ENCODE results near the gene PHLDB3. TPM values are rescaled to one million over a fixed set of nuclear protein-coding genes. Genes with fewer than 3 reads are reported as not detected.
"Not testable (repeated sequence)": the region's sequence is repeated elsewhere in the genome, so short reads cannot be mapped to it uniquely, and the experiment has no call there.

The PHLDB3 gene
- total RNA-seq, 1 experiment from 2014 or later, result 36.7 TPM

DNA sequence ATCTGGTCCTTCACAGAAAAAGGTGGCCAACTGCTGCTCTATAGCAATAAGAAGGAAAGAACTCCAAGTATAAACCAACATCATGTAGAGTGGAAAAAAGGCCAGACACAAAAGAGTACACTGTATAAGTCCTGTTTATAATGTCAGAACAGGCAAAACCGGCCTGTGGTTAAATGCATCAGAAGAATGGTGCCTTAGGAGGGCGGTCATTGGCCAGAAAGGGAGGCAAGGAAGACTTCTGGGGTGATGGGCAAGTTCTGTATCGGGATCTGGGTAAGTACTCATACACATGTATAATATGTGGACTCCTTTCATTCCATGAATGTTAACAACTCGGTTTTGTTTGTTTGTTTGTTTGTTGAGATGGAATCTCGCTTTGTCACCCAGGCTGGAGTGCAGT, 18.4 kb upstream of the PHLDB3 start:
- no peak for DNase-seq
- CTCF ChIA-PET, result interaction anchor here (0.6 kb wide), 1 partner anchor 9 kb away, joined by 10 read pairs; no protein-coding TSS in a partner anchor
- intact Hi-C loops (cut with micrococcal nuclease; ENCODE audit: unreplicated experiment), result no loop called here

GRCh38 chr19:43519436-43520088, 15.0 kb upstream of the PHLDB3 start:
- Histone ChIP-seq H3K36me3 (ENCODE audit: low read depth) (peaks cover 15% of the 10 kb centered on the region; the same call in 1 of the 2 replicates), H3K79me2 (ENCODE audit: low read depth) (peaks cover 40% of the 10 kb centered on the region), H4K20me1 (ENCODE audit: insufficient read depth) (no peaks in the 10 kb centered on the region), H3K9me3 (ENCODE audit: insufficient read depth, low read depth) (no peaks in the 10 kb centered on the region), H3K9me2 (ENCODE audit: insufficient read depth) (no peaks in the 10 kb centered on the region), H3K4me2 (peak overlapping the region; percentile 67), H3K27me3 (ENCODE audit: insufficient read depth, low read depth) (no peaks in the 10 kb centered on the region), H3K4me1 (replicated peaks; ENCODE audit: insufficient read depth) (peaks cover 40% of the 10 kb centered on the region), H2AFZ (no peak overlapping the region), H3K4me3 (no peak overlapping the region), H3K27ac (peak overlapping the region; percentile 95), H3F3A (ENCODE audit: insufficient read depth, low read depth) (peaks cover 50% of the 10 kb centered on the region)
- CTCF ChIA-PET, result interaction anchor here (0.5 to 2.5 kb wide), 15 partner anchors 8 to 94 kb away, joined by 3 to 40 read pairs (median 4); partner anchors contain the start of genes IRGQ, LYPD3, PHLDB3 and ZNF575
- no TSS peak for BruUV-seq (replicated peaks)
- intact Hi-C loops (cut with micrococcal nuclease; ENCODE audit: unreplicated experiment), result loop anchor here (1.0 to 5.0 kb wide), 5 partner anchors 52 to 329 kb away; partner anchors contain the start of gene LYPD3
- TF ChIP-seq EZH2 (IDR thresholded peaks at IDR 0.05; ENCODE audit: low read depth) (no peak), CTCF (conservative IDR thresholded peaks at IDR 0.05) (peak; percentile 94)
- POLR2A ChIA-PET (ENCODE audit: unreplicated experiment), result interaction anchor here (0.5 to 0.6 kb wide), 4 partner anchors 9 to 208 kb away, joined by 6 to 9 read pairs (median 7); no protein-coding TSS in a partner anchor
- peak; percentile 86 to 97 for DNase-seq

More for the DNA sequence above, 18.4 kb upstream of the PHLDB3 start:
- Histone ChIP-seq H3K9me3 (ENCODE audit: insufficient read depth, low read depth) (no peaks in the 10 kb centered on the region), H3K79me2 (ENCODE audit: low read depth) (peaks cover 56% of the 10 kb centered on the region), H3K27ac (0 out of 2 replicates have a peak overlapping the region, but pooled peaks have one; percentile 2), H3K27me3 (ENCODE audit: insufficient read depth, low read depth) (no peaks in the 10 kb centered on the region), H3F3A (ENCODE audit: insufficient read depth, low read depth) (peaks cover 65% of the 10 kb centered on the region), H3K36me3 (ENCODE audit: low read depth) (0 out of 2 replicates have a peak, but pooled peaks cover 7% of the 10 kb centered on the region), H4K20me1 (ENCODE audit: insufficient read depth) (no peaks in the 10 kb centered on the region), H3K4me2 (peak overlapping the region; percentile 19), H3K9me2 (ENCODE audit: insufficient read depth) (no peaks in the 10 kb centered on the region), H2AFZ (no peak overlapping the region), H3K4me1 (replicated peaks; ENCODE audit: insufficient read depth) (peaks cover 49% of the 10 kb centered on the region), H3K4me3 (no peak overlapping the region)
- BruUV-seq (replicated peaks), result no TSS peak
- TF ChIP-seq CTCF (conservative IDR thresholded peaks at IDR 0.05), result no peak
- no peak for TF ChIP-seq EZH2 (IDR thresholded peaks at IDR 0.05; ENCODE audit: low read depth)
- POLR2A ChIA-PET (ENCODE audit: unreplicated experiment), result no interaction called here

- no peaks in the 10 kb centered on the region for H3K9me3 ChIP-seq (ENCODE audit: insufficient read depth, low read depth)
- H3K79me2 ChIP-seq (ENCODE audit: low read depth), result peaks cover 24% of the 10 kb centered on the region
- peaks cover 46% of the 10 kb centered on the region for H3F3A ChIP-seq (ENCODE audit: insufficient read depth, low read depth)
- H4K20me1 ChIP-seq (ENCODE audit: insufficient read depth), result no peaks in the 10 kb centered on the region
- peak overlapping the region; percentile 95 for H3K27ac ChIP-seq
- TF ChIP-seq EZH2 (IDR thresholded peaks at IDR 0.05; ENCODE audit: low read depth) (no peak), CTCF (conservative IDR thresholded peaks at IDR 0.05) (no peak)
- BruUV-seq (replicated peaks), result no TSS peak
- peak in 1 of 2 experiments; percentile 63 for DNase-seq
- intact Hi-C loops (cut with micrococcal nuclease; ENCODE audit: unreplicated experiment), result loop anchor here (2.0 to 5.0 kb wide), 3 partner anchors 51 to 327 kb away; partner anchors contain the start of gene LYPD3
- H3K4me3 ChIP-seq, result no peak overlapping the region
- peaks cover 14% of the 10 kb centered on the region; the same call in 1 of the 2 replicates for H3K36me3 ChIP-seq (ENCODE audit: low read depth)
- H3K4me2 ChIP-seq, result peak overlapping the region; percentile 67
- ChIA-PET POLR2A (ENCODE audit: unreplicated experiment) (interaction anchor here (0.6 to 0.8 kb wide), 6 partner anchors 13 to 150 kb away, joined by 6 to 15 read pairs (median 8); partner anchors contain the start of gene ZNF575), CTCF (interaction anchor here (0.6 to 1.0 kb wide), 4 partner anchors 69 to 224 kb away, joined by 3 to 10 read pairs (median 3); no protein-coding TSS in a partner anchor)
- H3K4me1 ChIP-seq (replicated peaks; ENCODE audit: insufficient read depth), result peaks cover 25% of the 10 kb centered on the region
- no peaks in the 10 kb centered on the region for H3K27me3 ChIP-seq (ENCODE audit: insufficient read depth, low read depth)
- no peaks in the 10 kb centered on the region for H3K9me2 ChIP-seq (ENCODE audit: insufficient read depth)
- peak overlapping the region; percentile 1; the same call in 1 of the 2 replicates for H2AFZ ChIP-seq
Measured at GRCh38 chr19:43518051-43518450, 13.5 kb upstream of the PHLDB3 start.

- H4K20me1 ChIP-seq (ENCODE audit: insufficient read depth); BruUV-seq (replicated peaks); intact Hi-C loops (cut with micrococcal nuclease; ENCODE audit: unreplicated experiment); H3K4me2 ChIP-seq; POLR2A ChIA-PET (ENCODE audit: unreplicated experiment); H3K4me1 ChIP-seq (replicated peaks; ENCODE audit: insufficient read depth); H3K9me3 ChIP-seq (ENCODE audit: insufficient read depth, low read depth); H3K27me3 ChIP-seq (ENCODE audit: insufficient read depth, low read depth); CTCF ChIA-PET; H3K4me3 ChIP-seq; H2AFZ ChIP-seq; H3K9me2 ChIP-seq (ENCODE audit: insufficient read depth); DNase-seq; H3K79me2 ChIP-seq (ENCODE audit: low read depth); H3K27ac ChIP-seq: not testable (repeated sequence)
- H3K36me3 ChIP-seq (ENCODE audit: low read depth), result peaks cover 18% of the 10 kb centered on the region
- H3F3A ChIP-seq (ENCODE audit: insufficient read depth, low read depth), result peaks cover 16% of the 10 kb centered on the region; the same call in 1 of the 2 replicates
Measured at GRCh38 chr19:43512399-43512798, 7.9 kb upstream of the PHLDB3 start.
